Measurements from ENCODE around the gene MFGE8.

DNA sequence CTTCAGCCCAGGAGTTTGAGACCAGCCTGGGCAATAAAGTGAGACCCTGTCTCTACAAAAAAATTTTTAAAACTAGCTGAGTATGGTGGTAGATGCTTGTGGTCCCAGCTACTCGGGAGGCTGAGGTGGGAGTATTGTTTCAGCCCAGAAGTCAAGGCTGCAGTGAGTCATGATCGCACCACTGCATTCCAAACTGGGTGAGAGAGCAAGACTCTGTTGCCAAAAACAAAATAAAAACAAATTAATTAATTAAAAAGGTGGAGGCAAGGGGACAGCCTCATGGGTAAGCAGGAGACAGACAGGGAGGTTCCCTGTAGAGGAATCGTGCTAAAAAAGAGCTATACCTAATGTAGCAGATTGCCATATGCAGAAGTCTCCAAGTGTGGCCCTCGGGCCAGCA lies 30.4 kb downstream of the MFGE8 start:
- no peak for TF ChIP-seq TAF1 (IDR thresholded peaks at IDR 0.05; ENCODE audit: borderline replicate concordance, low read depth, low read length)
- TF ChIP-seq POLR2A (IDR thresholded peaks at IDR 0.05; ENCODE audit: low read depth, low read length) = no peak
- no peak for TF ChIP-seq POLR2AphosphoS5 (IDR thresholded peaks at IDR 0.05; ENCODE audit: low read depth, low read length)

Measured in GM12892 (cell line).